Subcutaneous adipose tissue (tissue), 4 donors: ENCODE data around the gene AK8. TPM values are rescaled to one million over a fixed set of nuclear protein-coding genes. Genes with fewer than 3 reads are reported as not detected.

ENCODE experiments used
- total RNA-seq, 4 donors: library from RNA; depleted of rRNA; stranded (reverse); fragments of >200 nt; gene quantifications; one replicate each; pipeline ENCODE4 v1.1.0, GENCODE V29; 2016
- TF ChIP-seq, protein P1 (sequence below): fragments of 450-650 bp; IDR thresholded peaks from one replicate; pipeline ENCODE4 v1.5.1; 2016; ENCODE audit warnings: low read depth, mild to moderate bottlenecking, control low read depth, antibody characterized with exemption, moderate library complexity

AK8 gene
- total RNA-seq, 4 donors from 2014 or later: 0.68 to 1.3 (median 1.1) TPM

DNA sequence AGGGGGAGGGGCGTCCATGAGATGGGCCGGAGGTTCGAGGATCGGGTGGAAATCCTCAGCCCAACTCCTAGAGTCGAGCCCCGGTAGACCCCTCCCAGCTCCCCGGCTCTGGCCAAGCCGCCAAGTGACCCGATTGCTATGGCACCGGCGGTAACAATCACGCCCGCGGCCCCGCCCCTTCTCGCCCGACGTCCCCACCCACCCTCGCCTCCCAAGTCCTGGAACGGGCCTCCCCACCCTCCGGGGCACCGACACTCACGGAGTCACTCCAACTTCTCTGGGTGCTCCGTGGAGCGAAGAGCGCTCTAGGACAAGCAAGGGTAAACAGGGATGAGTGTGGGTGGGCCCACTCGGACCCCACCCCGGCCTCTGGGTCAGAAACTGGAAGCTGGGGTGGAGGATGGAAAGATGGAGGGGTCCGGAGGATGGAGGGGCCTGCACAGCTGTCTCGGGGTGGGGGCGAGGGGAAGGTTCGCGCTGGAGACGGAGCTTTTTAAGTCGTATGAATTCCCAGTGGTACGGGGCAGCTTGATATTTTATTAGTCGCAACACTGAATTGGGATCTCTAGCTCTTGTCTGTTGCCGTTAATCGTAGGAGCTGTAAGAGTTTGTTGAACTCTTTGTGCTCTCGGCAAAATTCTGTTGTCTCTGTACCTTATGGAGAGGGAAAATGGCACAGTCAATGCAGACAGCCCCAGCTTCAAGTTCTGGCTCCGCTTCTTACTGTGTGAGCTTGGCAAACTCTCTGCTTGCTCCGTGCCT lies 792 bp upstream of the AK8 start, which contains the start of gene SPACA9:
Gene SPACA9, plus strand, starts transcription at position 204 of the 762 bp plus-strand sequence. CDS start 5,050 bp downstream, outside the sequence.
- TF ChIP-seq, protein P1, sequence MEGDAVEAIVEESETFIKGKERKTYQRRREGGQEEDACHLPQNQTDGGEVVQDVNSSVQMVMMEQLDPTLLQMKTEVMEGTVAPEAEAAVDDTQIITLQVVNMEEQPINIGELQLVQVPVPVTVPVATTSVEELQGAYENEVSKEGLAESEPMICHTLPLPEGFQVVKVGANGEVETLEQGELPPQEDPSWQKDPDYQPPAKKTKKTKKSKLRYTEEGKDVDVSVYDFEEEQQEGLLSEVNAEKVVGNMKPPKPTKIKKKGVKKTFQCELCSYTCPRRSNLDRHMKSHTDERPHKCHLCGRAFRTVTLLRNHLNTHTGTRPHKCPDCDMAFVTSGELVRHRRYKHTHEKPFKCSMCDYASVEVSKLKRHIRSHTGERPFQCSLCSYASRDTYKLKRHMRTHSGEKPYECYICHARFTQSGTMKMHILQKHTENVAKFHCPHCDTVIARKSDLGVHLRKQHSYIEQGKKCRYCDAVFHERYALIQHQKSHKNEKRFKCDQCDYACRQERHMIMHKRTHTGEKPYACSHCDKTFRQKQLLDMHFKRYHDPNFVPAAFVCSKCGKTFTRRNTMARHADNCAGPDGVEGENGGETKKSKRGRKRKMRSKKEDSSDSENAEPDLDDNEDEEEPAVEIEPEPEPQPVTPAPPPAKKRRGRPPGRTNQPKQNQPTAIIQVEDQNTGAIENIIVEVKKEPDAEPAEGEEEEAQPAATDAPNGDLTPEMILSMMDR: no peak

DNA sequence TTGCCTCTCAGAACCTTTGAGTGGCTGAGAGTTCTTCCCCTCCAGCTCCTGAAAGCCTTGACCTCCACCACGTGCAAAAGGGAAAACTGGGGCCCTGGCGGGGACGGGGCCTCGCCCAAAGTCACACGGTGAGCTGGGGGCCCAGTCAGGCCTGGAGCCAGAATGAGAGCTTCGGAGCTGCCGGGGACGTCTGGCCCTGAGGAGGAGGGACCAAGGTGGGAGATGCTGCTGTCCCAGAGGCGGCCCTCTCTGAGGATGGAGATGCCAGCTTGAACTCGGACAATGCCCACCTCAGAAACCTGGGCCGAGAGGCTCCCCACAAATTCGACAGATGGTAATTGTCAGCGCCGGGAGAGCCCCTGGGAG lies 643 bp downstream of the AK8 start:
- TF ChIP-seq, protein P1: no peak

DNA sequence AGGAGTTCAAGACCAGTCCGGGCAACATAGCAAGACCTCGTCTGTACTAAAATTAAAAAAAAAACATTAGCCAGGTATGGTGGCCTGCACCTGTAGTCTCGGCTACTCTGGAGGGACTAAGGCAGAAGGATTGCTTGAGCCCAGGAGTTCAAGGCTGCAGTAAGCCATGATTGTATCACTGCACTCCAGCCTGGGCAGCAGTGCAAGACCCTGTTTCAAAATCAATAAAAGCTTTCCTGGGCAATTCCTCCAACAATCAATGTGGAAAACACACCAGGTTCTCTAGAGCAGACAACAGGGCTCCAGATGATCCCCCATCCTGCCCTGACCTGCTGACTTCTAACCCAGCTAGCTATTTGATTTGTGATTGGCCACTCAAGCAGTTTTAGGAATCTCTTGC lies 1.2 kb downstream of the AK8 start:
- TF ChIP-seq, protein P1: no peak

DNA sequence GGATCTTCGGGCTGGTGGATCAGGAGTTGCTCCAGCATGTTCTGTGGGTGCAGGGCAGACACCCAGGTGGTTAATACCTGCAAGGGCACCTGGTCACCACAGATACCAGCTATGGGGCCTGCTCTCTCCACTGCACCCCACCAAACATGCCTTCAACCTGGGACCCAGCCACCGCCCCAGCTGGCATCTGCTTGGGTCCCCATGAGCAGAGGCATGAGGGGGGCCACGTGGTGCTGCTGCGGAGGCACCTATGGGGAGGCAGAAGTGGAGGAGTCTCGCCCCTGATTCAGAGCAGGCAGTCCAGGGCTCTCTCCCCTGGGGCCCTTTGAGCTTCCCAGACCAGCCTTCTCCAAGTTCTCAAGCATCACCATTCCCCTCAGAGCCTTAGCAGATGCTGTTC lies 2.9 kb downstream of the AK8 start:
- TF ChIP-seq, protein P1: no peak

DNA sequence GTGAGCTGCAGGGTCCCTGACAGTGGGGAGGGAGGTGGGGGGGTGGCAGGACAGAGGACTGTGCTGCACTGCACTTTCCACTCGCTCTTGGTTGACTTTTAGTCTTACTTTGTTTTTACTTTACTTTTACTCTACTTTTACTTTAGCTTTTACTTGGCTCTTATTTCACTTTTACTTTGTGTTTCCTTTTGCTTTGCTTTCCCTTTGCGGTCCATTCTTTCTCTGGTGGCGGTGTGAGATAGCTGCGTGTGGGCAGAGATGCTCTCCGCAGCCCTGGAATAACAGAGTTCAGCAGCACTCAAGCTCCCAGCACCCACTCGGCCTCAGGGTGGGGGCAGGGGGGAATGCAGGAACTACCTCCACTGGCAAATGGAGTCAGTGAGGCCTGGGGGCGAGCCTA lies 4.7 kb downstream of the AK8 start:
- TF ChIP-seq, protein P1: no peak

DNA sequence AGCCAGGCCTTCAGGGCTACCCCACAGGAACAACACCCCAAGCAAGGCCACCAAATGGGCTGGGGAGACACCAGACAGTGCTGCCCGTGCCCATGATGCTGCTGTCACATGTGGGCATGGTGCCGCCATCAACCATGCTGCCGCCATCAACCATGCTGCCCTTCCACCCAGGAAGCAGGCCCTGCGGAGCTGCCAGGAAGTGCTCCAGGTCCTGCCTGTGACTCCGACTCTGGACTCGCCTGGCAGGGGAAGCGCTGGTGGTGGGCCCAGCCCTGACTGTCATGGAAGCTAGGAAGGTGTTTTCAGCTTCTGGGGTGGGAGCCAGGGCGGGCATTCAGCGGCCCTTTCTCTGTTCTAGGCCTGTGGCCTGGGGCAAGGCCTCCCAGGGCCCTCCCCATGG lies 8.8 kb downstream of the AK8 start:
- TF ChIP-seq, protein P1: no peak

DNA sequence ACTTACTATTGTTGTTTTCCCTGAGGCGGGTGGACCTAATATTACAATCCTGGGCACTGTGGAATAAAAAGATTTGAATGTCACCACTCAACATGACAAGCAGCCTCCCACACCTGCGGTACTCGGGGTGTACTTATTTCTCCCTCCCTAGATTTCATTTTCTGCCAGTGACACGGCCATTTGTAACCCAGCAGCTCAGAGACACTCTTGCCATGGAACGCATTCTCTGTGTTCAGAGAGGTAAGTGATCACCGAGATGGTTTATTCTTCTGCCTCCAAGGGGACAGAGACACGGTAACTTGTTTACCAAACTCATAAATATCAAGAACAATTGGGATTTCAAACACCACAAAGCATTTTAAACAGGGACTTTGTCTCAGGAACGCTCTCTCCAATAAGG lies 11.2 kb downstream of the AK8 start:
- TF ChIP-seq, protein P1: no peak
